Activated CD4-positive, CD25-positive, alpha-beta regulatory T cell treated with anti-CD3 and anti-CD28 coated beads, Interleukin-2, amount 50 U/mL, for 24 hours (primary cell): Measurements from ENCODE around the gene ALDH4A1.

Source experiments
- ATAC-seq, 2 donors: fragments of 150-1000 bp; cut with Tn5 transposase; one replicate each; pipeline ENCODE4 v1.10.0; 2021; ENCODE audit warnings: mild to moderate bottlenecking in 1 of 2, moderate library complexity in 1 of 2

The ALDH4A1 gene

DNA sequence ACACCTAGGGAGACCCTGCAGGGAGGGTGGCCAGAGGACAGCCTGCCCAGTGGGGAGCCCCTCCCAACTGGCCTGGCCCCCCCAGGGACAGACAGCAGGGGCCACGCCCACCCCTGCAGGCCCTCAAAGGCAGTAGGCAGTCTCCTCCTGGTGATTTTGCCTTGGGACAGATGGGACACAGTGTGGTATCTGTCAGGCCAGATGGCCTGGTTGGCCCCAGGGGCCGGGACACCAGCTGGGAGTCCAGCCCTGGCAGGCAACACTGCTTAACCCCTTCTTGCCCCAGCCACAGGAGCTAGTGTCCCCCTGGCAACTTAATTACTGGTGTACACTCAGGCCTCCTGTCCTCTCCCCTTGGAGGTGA lies 36.3 kb upstream of the ALDH4A1 start:
- ATAC-seq: no peak

DNA sequence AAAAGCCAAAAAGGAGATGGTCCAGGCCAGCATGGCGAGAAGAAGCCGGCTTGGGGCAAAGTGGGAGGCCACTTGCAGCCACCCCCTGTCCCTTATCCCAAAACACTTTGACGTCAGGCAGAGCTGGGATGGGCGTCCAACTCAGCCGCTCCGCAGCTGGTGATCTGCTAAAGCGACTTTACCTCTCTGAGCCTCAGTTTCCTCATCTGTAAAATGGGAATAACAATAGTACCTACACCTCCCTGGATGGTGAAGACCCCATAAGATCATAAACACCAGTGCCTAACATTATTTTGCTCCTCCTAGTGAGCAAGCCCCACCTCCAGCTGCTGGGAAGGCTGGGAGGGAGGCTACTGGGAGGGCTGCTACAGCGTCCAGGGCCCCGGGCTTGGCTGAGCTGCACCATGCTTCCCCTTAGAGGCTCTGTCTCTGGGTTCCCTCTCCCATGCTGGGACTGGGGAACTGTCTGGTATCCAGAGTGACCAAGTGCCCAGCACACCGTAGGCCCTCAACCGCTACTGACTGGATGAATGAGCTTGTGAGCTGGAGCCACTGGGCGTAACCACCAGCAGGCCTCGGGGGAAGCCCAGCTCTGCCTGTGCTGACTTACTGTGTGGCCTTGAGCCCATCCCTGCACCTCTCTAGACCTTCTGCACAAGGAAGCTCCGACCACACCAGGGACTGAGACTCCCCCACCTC lies 35.8 kb upstream of the ALDH4A1 start:
- ATAC-seq: no peak

DNA sequence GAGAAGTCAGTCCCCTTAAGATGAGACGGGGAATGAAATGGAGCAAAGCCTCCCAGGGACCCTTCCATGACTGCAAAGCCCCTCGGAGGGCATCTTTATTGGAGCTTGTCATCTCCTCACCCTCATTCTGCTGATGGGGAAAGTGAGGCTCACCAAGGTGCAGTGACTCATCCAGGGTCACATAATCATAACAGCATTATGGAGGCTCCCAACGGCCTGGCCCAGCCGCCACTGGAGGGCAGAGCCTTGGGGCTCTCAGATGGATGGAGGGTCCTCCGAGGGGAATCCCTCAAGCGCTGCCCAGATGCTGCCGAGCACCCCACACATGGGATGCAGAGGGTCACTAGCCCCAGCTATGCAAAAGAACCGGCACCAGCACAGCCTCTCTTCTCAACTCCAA lies 35.2 kb upstream of the ALDH4A1 start:
- peak in 1 of 2 donors; percentile 28 for ATAC-seq

DNA sequence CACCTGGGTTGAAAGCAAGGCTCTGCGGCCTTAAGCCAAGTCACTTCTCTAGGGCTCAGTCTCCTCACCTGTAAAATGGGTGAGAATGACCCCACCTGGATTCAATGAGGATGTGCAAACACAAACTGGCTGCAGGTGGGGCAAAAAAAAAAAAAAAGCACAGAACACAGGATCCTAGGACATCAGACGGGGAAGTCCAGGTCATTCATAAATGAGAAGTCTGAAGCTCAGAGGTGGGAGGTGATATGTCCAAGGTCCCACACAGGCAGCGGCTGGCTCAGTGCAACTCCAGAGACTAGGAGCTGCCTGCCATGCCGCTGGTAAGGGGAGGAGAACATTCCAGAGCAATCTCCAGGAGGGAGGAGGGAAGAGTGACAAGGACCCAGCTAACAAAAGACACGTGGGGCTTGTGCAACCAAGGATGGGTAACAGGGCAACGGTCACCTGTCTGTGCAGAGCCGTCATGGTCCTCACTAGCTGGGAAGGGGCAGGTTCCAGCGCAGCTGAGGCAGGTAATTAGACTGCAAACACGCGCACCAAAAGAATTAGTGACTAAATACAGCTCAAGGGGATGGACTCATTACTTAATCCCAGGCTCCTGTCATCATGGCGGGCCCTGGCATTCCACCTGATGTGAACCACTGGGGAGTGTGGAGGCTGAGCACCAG lies 34.6 kb upstream of the ALDH4A1 start:
- no peak for ATAC-seq

DNA sequence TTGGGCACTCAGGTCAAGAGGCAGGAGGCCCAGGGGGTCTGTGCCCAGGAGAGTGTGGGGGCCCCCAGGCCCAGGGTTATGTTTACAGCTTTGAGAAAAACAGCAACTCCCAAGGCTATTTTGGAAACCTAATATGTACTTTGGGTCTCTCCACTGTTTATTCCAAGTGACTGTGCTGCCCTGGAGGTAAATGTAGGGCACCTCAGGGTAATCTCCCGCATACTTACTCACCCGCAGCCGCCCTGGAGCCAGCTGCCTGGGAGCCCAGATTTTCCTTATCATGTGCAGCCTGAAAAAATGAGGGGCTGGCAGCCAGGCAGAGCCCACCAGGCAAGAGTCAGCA lies 34.1 kb upstream of the ALDH4A1 start:
- ATAC-seq: no peak

DNA sequence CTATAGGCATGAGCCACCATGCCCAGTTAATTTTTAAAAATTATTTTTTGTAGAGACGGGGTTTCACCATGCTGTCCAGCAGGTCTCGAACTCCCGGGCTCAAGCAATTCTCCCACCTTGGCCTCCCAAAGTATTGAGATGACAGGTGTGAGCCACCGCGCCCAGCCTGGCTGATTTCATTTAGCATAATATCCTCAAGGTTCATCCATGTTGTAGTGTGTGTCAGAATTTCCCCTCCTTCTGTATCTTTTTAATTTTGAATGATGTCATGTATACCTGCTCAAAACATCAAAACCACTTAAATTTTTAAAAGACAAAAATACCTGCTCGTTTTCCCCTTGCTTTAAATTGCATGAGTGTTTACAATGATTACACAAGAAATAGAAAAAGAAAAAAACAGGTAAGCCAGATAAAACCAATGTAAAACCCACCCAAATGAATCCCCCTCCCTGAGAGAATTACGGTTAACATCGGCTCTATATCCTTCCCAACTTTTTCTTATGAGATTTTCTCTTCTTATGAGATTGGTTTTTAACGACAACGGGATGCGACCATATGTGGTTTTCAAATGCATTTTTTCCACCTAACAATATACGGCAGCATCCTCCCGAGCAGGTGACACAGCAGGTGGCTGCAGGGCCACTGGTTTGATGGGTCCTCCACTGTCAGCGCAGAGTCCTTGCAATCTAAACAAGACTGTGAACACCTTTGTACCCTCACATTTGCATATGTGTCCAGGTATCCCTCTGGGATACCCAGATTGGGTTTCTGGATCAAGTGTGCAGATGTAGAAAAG lies 32.0 kb upstream of the ALDH4A1 start:
- peak in 1 of 2 donors; percentile 25 for ATAC-seq

DNA sequence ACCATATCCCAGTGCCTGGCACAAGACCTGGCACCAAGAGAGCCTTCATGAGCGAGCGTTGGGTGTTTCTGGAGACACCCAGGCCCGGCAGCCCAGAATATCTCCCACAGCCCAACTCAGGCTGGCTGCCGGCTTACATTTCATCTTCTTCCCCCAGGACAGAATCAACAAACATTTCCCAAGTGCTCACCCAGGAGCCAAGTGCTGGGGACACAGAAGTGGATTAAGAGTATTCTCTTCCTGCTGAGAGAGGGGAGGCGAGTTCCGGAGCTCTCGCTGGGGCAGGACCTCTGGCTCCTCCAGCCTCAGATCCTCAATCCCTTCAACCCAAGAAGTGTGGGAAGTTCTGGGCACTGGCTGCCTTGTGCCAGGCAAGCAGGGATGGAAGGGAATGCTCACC lies 30.5 kb upstream of the ALDH4A1 start:
- ATAC-seq: no peak

DNA sequence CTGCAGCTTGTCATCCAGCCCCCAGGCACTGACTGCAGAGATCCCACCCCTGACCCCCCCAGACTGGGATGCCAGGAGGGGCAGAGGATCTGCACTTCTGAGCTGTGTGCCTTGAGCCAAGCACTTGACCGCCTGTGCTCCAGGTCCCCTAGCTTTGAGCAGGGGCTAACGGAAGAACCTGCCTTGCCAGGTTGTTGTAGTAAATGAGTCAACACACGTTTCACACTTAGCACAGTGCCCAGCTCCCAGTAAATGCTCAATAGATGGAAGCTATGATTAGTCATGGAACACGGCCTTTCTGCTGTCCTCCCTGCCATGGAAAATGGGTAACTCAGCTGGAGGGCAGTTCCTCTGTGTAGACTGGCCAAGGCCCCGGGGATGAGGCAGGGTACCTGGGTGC lies 30.0 kb upstream of the ALDH4A1 start:
- no peak for ATAC-seq

DNA sequence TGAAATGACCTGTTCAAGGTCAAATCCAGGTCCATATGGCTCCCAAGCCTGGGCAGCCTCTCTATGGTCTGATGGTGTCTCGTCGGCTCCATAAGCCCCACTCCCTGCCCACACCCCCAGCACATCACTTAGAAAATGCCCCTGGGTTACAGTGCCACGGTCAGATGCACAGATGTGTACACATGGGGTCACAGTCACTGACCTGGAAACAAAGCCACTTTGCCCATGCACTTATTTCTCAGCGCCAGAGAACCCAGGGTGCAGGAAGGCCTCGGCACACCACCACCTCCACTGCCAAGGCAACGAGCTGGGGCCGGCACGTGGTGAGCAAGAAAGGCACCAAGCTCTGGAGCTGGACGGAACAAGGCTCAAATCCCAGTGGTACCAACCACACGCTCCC lies 29.4 kb upstream of the ALDH4A1 start:
- ATAC-seq: no peak

DNA sequence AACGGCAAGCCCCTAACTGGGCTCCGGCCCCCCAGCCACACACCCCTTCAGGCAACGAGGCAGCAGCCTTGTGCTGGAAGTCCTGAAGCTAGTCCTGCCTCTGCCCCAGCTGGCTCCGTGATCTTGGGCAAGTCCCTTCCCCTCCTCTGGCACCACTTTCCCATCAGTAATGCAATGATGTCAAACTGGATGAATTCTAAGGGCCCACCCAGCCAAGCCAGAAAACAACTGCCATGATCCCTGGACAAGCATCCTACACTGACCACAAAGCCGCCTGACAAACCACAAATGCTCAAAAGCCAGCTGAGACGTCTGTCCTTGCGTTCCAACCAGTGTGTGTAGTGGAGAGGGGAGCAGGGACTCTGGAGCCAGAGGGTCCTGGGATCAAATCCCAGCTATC lies 27.3 kb upstream of the ALDH4A1 start:
- no peak for ATAC-seq

DNA sequence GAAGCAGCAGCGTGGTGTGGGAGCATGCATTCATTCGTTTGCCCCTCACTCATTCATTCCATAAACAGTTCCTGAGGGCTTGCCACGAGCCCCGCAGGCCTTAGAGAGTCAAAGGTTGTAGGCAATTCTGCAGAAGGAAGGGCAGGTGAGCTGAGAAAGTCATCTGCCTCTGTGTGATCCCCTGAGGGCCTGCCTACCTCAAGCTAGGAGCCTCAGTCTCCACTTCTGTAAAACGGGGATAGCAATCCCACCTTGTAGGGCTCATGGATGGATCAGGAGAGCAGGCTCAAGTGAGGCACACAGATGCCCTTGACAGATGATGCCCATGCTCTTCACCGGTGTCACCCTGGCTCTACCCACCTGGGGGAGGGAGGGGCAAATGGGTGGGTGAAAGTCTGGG lies 26.6 kb upstream of the ALDH4A1 start:
- ATAC-seq: no peak

DNA sequence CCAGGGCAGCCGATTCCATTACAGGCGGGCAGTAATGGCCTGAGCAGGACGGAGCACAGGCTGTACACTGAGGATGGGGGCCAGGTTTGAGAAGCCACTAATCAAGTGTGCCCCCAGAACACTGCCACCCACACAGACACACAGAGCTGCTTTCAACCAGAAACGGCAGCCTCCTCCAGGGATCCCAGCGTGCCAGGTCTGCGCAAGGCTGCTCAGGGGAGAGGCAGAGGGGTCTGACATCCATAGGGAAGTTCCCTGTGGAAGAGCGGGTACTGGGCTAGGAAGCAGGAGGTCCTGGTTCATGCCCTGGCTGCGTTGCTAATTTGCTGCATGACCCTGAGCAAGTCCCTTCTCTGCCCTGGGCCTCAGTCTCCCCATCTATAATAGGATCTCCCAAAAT lies 26.1 kb upstream of the ALDH4A1 start:
- no peak for ATAC-seq

DNA sequence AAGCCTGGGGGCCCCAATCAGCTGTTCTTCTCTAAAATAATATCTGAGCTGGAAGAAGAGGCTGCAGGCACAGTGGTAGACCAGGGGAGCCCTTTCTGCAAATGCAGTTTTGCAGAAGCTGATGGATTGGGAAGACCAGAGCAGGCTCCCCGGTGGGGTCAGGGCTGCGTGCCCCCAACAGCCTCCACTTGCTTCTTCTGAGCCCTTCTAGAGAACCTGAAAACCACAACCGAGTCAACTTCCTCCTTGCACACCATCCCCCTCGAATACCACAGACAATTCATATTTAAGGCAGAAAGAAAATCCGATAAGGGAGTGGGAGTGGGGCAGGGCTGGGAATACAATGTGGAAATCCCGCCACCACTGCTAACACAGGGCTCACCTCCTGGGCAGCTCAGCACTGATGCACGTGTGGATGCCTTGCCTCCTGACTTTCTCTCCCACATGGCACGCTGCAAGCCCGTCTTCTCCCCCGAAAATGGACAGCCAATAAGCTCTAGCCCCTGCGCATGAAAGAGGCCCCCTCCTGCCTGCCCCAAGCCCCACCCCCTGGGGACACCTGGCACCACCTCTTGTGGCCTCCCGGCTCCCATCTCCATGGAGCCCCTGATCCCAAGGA lies 25.4 kb upstream of the ALDH4A1 start:
- ATAC-seq: peak; percentile 45 to 48

DNA sequence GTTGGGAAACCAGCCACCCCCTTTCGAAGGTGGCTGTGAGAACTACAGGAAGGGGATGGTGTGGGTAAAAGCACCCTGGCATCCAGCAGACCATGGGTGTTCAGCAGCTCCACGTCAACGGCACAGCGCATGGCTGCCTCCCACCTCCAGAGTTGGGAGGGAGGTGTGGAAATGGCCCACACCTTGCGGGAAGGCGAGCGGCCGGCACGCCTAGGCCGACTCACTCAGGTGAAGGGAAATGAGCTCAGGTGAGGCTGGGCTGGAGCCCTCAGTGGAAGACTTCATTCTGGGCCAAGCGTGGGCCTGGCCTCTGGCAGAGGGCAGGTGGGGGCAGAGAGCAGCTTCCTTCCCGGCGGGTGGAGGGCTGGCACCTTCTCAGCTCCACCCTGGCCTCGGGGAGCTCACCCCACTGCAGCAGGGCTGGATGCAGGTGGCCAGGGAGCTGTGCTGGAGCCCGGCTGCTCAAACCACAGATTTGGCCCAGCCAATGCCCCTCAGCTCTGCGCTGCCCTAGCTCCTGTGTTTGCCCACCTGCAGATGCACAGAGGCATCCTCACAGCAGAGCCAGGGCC lies 24.8 kb upstream of the ALDH4A1 start:
- peak; percentile 28 to 44 for ATAC-seq

DNA sequence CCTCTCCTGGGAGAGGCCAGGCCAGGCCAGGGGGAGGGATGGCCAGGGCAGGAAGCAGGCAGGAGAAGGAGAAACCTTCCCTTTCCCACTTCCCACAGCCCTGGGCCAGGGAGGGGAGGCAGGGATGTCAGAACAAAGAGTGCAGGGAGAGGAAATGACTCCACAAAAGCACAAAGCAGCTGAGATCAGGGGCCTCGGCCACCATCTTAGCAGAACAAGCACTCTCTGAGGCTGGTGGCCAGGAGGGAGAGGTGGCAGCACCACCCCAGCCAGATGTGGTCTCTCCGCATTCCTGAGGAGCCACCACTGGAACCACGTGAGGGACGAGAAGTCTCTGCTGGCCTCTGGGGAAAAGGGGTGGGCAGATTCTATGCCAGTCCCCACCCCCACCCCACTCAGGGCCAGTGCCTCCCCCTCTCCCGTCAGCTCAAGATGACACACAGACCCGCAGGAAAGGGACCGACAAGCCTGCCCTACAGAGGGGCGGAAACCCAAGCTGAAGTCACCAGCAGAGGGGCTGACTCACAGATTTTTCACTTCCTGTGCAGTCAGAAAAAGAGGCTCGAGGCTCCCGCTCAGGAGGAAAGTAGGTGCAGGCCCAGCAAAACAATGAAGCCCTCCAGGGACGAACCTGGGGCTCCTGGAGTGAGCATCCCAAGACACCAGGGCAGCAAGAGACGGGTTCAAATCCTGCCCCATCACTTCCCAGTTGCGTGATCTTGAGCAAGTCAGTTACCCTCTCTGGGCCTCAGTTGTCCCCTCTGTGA lies 24.1 kb upstream of the ALDH4A1 start:
- ATAC-seq: peak; percentile 95 to 97

DNA sequence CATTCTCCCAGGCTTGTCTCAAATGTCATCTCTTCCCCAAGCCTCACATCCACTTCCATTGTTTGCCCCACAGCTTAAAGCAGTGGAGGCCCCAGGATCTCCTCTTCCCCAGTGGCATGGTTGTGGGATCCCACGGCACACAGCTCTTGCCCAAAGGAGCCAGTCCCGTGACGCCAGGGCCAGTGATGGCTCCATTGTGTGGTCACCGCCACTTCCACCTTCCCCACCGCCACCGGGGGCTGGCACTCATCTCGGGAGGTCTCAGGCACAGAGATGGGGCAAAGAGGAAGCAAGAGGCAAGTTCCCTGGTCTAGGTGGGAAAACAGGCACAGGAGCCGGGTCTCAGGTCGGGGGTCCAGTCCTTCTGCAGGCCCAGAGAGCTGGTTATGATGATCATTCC lies 22.9 kb upstream of the ALDH4A1 start:
- ATAC-seq: no peak

DNA sequence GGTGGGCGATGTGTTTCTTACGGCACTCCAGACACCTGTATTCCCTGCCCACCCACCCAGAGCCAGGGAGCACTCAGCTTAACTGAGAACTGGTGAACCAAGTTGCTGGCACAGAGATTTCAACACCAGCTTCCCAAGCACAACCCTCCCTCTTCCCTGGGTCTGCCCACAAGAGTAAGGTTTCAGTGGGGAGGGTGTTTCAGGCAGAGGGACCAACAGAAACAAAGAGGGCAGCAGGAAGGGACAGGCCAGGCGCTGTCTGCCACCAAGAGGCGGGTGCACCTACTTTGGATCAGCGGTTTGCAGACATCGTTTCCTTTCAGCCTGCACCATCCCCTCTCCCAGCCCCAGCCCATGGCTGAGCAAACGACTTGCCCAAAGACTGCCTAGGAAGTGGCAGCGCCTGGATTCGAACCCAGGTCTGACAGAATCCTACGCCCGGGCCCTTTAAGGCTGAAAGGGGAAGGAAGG lies 21.9 kb upstream of the ALDH4A1 start:
- ATAC-seq: no peak

DNA sequence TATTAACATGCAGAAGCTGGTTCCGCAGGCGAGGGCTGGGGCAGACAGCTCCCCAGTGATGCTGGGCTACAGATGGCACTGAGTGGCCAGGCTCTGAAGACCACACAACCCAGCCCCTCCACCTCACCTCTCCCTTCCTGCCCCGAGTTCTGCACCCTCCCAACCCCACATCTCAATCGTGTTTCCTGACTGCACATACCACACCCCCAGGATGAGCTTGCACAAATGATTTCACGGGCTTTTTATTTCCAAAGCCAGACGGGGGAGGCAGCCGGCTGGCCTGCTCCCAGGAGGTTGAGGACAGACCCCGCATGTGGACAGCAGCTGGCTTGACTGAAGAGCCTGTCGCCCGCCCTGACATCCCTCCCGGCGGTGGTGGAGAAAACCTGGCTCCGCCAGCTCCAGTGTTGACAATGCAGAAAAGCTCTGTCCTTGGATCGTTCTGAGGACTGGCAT lies 21.4 kb upstream of the ALDH4A1 start:
- no peak for ATAC-seq

DNA sequence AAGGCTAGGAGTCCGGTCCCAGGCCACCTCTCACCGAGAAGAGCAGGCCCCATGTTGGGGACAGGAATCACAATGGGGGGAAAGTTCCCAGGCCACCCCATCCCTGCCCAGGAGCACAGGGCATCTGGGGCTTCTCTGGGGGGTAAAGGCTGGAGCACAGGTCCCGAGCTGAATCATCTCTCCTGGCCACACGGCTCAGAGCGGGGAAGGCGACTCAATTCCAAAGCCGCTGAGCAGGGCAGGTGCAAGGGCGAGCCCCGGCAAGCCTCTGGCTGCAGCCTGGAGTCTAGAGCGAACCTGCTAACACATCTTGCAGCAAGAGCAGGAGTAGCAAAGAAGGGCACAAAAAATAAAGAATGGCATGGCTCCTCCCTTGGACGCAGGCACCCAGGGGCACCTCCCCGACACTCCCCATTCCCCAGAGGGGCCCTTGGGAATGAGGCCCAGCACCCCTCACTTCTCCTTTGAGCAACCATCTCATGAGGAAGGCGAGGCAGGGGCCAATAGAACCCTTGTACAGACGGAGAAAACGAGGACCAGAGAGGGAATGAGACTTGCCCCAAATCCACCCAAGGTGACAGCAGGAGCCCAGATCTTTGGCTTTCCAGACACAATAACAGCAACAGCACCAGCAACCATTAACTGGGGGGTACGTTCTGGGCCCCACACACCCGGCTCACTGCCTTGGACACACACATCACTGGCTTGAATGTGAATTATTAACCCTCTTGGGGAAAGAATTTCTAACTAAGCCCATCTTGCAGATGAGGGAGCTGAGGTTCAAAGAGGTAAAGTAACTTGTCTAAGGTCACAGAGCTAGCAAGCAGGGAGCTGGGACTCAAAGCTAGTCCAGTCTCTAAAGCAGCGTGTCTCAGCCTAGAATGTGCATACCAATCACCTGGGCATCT lies 20.7 kb upstream of the ALDH4A1 start:
- no peak for ATAC-seq

DNA sequence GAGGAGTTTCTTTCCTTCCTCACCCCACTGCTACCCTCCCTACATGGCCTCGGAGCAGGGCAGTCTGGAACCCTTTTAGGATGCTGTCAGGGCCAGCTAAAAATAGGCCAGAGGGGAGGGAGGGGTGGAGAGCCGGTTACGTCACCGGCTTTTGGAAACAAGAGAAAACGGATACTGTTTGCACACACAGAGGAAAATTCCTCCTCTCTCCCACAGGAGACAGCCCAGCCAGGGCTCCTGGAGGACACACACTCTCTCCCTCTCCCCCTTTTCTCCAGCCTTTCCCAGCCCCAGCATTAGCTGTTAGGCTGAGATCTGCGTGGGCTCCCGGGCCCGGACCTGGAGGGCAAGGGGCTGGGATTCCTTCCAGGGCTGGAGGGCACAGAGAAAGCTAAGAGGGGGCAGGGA lies 20.0 kb upstream of the ALDH4A1 start:
- ATAC-seq: no peak
